ENCODE data around the gene PITPNM1. TPM values are rescaled to one million over a fixed set of nuclear protein-coding genes. Genes with fewer than 3 reads are reported as not detected.
A peak's percentile ranks its signal among the peaks of the same experiment; 100 is the strongest.

Gene PITPNM1
- total RNA-seq, 4 donors from 2014 or later, result 7.9 to 89.7 (median 15.2) TPM

DNA sequence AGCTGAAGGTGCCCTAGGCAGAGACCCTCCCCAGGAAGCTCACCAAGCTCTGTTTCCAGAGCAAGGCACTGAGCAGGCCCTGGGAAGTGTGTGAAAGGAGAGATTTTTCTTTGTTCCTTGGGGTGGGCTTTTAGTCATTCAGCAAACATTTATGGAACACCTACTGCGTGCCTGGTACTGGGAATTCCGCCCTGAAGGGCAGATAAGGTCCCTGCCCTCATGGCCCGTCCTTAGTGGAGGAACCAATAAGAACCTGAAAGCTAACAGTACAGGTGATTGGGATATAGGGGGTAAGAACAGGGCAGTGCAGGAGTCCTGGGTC lies 40.0 kb downstream of the PITPNM1 start:
- intact Hi-C loops (cut with DNase I; ENCODE audit: low total_unique reads), result no loop called here
- H3K4me1 ChIP-seq, result peaks cover 0 to 6% of the 10 kb centered on the region in 2 donors
- TF ChIP-seq POLR2A (IDR thresholded peaks at IDR 0.05), result no peak
- TF ChIP-seq, protein P1, sequence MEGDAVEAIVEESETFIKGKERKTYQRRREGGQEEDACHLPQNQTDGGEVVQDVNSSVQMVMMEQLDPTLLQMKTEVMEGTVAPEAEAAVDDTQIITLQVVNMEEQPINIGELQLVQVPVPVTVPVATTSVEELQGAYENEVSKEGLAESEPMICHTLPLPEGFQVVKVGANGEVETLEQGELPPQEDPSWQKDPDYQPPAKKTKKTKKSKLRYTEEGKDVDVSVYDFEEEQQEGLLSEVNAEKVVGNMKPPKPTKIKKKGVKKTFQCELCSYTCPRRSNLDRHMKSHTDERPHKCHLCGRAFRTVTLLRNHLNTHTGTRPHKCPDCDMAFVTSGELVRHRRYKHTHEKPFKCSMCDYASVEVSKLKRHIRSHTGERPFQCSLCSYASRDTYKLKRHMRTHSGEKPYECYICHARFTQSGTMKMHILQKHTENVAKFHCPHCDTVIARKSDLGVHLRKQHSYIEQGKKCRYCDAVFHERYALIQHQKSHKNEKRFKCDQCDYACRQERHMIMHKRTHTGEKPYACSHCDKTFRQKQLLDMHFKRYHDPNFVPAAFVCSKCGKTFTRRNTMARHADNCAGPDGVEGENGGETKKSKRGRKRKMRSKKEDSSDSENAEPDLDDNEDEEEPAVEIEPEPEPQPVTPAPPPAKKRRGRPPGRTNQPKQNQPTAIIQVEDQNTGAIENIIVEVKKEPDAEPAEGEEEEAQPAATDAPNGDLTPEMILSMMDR (IDR thresholded peaks at IDR 0.05), result no peak
- H3K36me3 ChIP-seq, result no peaks in the 10 kb centered on the region
- peak overlapping the region; percentile 24 to 40 for H3K4me3 ChIP-seq
- H3K9me3 ChIP-seq, result no peaks in the 10 kb centered on the region
- H3K27ac ChIP-seq, result peak overlapping the region; percentile 86 to 90
- no peak for DNase-seq
- H3K27me3 ChIP-seq, result no peaks in the 10 kb centered on the region

DNA sequence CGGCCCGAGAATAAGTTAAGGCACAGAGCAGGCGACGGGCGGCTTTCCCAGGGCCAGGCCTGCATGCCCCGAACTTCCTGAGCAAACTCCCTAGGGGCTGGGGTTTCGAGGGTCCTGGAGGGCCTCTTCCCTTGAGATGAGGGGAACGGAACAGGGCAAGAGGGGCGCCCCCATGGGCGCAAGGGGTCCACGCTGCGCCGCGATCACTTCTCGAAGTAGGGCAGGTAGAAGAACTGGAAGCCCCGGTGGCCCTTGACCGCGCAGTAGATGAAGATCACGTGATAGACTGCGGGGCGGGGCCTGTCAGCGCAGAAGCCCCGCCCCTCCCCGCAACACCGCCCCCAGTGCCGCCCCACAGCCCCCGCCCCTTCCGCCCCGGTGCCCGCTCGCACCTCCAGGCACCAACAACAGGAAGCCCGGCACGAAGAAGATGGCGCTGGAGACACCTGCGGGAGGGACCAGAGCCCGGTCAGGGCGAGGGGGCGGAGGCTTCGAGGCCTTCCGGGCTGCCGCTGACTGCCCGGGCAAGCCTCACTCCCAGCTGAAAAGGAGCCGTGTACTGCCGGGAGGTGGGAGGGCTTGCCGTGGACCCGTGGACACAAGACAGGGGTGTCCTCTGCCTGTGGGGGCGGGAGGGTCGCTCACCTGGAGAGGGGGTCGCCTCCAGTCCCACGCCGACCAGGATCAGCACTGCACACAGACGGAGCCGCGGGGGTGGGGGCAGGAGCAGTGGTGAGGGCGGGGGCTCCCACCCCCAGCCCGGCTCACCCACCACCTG lies 40.6 kb downstream of the PITPNM1 start:
- Histone ChIP-seq H3K9me3 (no peaks in the 10 kb centered on the region), H3K27ac (peak overlapping the region; percentile 86 to 90), H3K27me3 (no peaks in the 10 kb centered on the region), H3K4me1 (peaks cover 0 to 6% of the 10 kb centered on the region in 2 donors), H3K4me3 (peak overlapping the region; percentile 24 to 40), H3K36me3 (no peaks in the 10 kb centered on the region)
- peak; percentile 72 to 82 for DNase-seq
- TF ChIP-seq, protein P1 (IDR thresholded peaks at IDR 0.05), result no peak
- TF ChIP-seq POLR2A (IDR thresholded peaks at IDR 0.05), result peak; percentile 35 to 36
- intact Hi-C loops (cut with DNase I; ENCODE audit: low total_unique reads), result no loop called here

DNA sequence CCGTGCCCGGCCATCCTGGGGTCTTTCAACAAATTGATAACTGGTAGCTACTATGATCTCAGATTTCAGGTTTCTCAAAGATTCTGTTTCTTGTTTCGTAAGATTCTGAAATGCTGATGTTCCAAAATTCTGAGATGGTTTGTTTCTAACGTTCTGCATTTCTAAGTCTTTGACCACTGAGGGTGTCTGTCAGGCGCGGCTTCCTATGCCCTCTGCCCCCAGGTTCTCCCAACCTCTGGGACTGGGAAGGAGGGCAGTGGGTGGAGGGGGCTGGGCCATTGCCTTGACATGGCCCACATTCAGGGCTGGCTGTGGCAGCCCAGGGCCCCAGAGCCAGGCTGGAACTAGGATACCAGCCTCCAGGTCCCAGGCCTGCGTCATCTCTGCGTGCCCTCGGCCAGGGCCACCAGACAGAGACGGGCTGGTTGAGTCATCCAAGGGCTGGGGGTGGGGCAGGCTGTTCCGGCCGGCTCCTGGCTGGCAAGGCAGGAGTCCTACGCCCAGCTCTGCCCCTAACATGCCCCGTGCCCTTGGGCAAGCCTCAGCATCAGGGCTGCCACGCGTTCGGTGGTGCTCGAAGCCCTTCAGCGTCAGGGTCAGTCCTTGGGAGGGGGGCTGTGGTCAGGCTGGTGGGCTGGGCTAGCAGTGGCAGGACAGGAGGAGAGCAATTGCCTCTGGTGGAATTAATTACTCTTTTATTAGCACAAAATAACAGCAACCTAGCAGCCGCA lies 41.3 kb downstream of the PITPNM1 start:
- Histone ChIP-seq H3K27me3 (no peaks in the 10 kb centered on the region), H3K9me3 (no peaks in the 10 kb centered on the region), H3K27ac (peak overlapping the region; percentile 86 to 90), H3K4me1 (peaks cover 0 to 6% of the 10 kb centered on the region in 2 donors), H3K4me3 (peak overlapping the region; percentile 24 to 40), H3K36me3 (no peaks in the 10 kb centered on the region)
- intact Hi-C loops (cut with DNase I; ENCODE audit: low total_unique reads), result no loop called here
- DNase-seq, result peak; percentile 46 to 50
- TF ChIP-seq, protein P1 (IDR thresholded peaks at IDR 0.05), result no peak
- no peak for TF ChIP-seq POLR2A (IDR thresholded peaks at IDR 0.05)

DNA sequence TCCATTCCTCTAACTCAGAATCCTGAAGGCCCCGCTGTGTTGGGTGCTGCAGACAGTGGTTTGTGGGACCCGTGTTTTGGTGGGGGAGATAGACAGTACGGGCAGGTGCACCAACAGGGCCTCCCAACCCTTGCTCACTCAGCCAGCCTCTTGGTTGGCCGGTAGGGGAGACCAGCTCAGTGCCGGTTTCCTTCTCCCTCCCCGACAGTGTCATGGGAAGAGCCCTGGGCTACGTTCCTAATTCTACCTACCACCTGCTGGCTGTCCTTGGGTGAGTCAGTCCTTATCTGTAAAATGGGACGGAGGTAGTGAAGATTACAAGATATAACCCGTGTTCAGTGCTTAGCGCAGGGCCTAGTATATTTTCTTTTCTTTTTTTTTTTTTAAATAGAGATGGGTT lies 42.0 kb downstream of the PITPNM1 start:
- H3K4me3 ChIP-seq, result no peak overlapping the region
- no peaks in the 10 kb centered on the region for H3K9me3 ChIP-seq
- DNase-seq, result no peak
- peaks cover 0 to 3% of the 10 kb centered on the region in 2 donors for H3K4me1 ChIP-seq
- TF ChIP-seq, protein P1 (IDR thresholded peaks at IDR 0.05), result no peak
- no peak for TF ChIP-seq POLR2A (IDR thresholded peaks at IDR 0.05)
- no peaks in the 10 kb centered on the region for H3K27me3 ChIP-seq
- intact Hi-C loops (cut with DNase I; ENCODE audit: low total_unique reads), result no loop called here
- H3K36me3 ChIP-seq, result no peaks in the 10 kb centered on the region
- peak overlapping the region in 1 of 2 donors; percentile 90 for H3K27ac ChIP-seq

DNA sequence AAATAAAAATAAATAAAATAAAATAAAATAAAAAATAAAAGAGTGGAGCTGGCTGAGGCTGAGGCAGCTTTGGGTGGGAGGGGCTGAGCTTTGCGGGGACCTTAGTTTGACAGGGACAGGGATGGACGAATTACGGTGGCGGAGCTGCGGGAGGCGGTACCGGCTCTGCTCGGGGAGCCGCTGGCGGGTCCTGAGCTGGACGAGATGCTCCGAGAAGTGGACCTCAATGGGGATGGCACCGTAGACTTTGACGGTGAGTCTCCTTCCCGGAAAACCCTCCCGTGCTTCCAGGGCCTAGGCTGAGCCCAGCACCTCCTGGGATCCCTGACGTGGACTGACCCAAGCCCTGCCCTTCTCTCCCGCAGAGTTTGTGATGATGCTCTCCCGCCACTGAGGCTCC lies 46.9 kb downstream of the PITPNM1 start:
- DNase-seq, result no peak
- no peak overlapping the region for H3K27ac ChIP-seq
- H3K4me1 ChIP-seq, result no peaks in the 10 kb centered on the region
- no peaks in the 10 kb centered on the region for H3K36me3 ChIP-seq
- TF ChIP-seq POLR2A (IDR thresholded peaks at IDR 0.05), result no peak
- TF ChIP-seq, protein P1 (IDR thresholded peaks at IDR 0.05), result no peak
- no peak overlapping the region for H3K4me3 ChIP-seq
- no peaks in the 10 kb centered on the region for H3K27me3 ChIP-seq
- intact Hi-C loops (cut with DNase I; ENCODE audit: low total_unique reads), result no loop called here
- H3K9me3 ChIP-seq, result no peaks in the 10 kb centered on the region
